IMR-90 (cell line): ENCODE data around the gene GRPEL2. TPM values are rescaled to one million over a fixed set of nuclear protein-coding genes. Genes with fewer than 3 reads are reported as not detected.

Experiments
- ATAC-seq: fragments of 200-7000 bp; cut with Tn5 transposase; 2 replicates; pipeline ENCODE4 v1.9.1; 2020; ENCODE audit warnings: low read depth, mild to moderate bottlenecking, moderate library complexity
- BruUV-seq: library from RNA; stranded (reverse); fragments of 400-500 nt; replicated peaks from 2 replicates; lab custom pipeline; 2021; lab: Mats Ljungman, UMichigan
- CTCF ChIA-PET: fragments of 300-600 bp; formaldehyde crosslinking; extraction: SDS; loops from one replicate; lab custom pipeline; 2021; ENCODE audit warnings: antibody characterized with exemption; lab: Yijun Ruan, JAX
- POLR2A ChIA-PET: fragments of 300-600 bp; sonication (Branson Sonifier 250); formaldehyde crosslinking; loops from one replicate; lab custom pipeline; 2022; ENCODE audit warnings: antibody characterized with exemption; ENCODE audit not compliant: unreplicated experiment; lab: Charles Lee
- DNase-seq: peaks from one replicate; pipeline ENCODE4 v3.0.0; 2013
- H2AFZ ChIP-seq: replicated peaks from 2 replicates; pipeline ENCODE3; 2013; ENCODE audit warnings: low read length, mild to moderate bottlenecking; ENCODE audit not compliant: poor library complexity
- H2AK5ac ChIP-seq: 2 replicates; pipeline ENCODE4 v1.6.1; 2013; ENCODE audit warnings: low read depth, low read length, inconsistent platforms
- H2AK9ac ChIP-seq: replicated peaks from 2 replicates; pipeline ENCODE3; 2013; ENCODE audit warnings: mild to moderate bottlenecking, low read depth, low read length, moderate library complexity; ENCODE audit not compliant: poor library complexity
- H2BK120ac ChIP-seq: 2 replicates; pipeline ENCODE4 v1.6.1; 2013; ENCODE audit warnings: low read depth, low read length, inconsistent platforms
- H2BK15ac ChIP-seq: 3 replicates; pipeline ENCODE4 v1.6.1; 2013; ENCODE audit warnings: low read depth, low read length, inconsistent platforms
- H2BK20ac ChIP-seq: 2 replicates; pipeline ENCODE4 v1.6.1; 2013; ENCODE audit warnings: low read depth, mild to moderate bottlenecking, inconsistent platforms, low read length, moderate library complexity
- H2BK5ac ChIP-seq: 2 replicates; pipeline ENCODE4 v1.6.1; 2013; ENCODE audit warnings: mild to moderate bottlenecking, low read depth, low read length, inconsistent platforms; ENCODE audit not compliant: poor library complexity, severe bottlenecking
- H3K14ac ChIP-seq: replicated peaks from 2 replicates; pipeline ENCODE4 v1.6.1; 2013; ENCODE audit warnings: low read depth, low read length, inconsistent platforms
- H3K18ac ChIP-seq: 2 replicates; pipeline ENCODE4 v1.6.1; 2013; ENCODE audit warnings: low read depth, low read length, control low read depth
- H3K23ac ChIP-seq: 2 replicates; pipeline ENCODE4 v1.6.1; 2013; ENCODE audit warnings: low read depth, low read length, inconsistent platforms
- H3K27ac ChIP-seq: 2 replicates; pipeline ENCODE4 v1.5.1; 2013; ENCODE audit warnings: mild to moderate bottlenecking, control low read depth, low read length; ENCODE audit not compliant: insufficient read depth
- H3K27me3 ChIP-seq: 2 replicates; pipeline ENCODE4 v1.6.1; 2013; ENCODE audit warnings: low read length; ENCODE audit not compliant: control insufficient read depth, insufficient read depth
- H3K36me3 ChIP-seq: 2 replicates; pipeline ENCODE4 v1.6.1; 2013; ENCODE audit warnings: low read length, mixed read lengths; ENCODE audit not compliant: control insufficient read depth, insufficient read depth
- H3K4ac ChIP-seq: 2 replicates; pipeline ENCODE4 v1.6.1; 2013; ENCODE audit warnings: low read depth, low read length, inconsistent platforms
- H3K4me1 ChIP-seq: 2 replicates; pipeline ENCODE4 v1.6.1; 2013; ENCODE audit warnings: low read length, mixed read lengths; ENCODE audit not compliant: control insufficient read depth, insufficient read depth
- H3K4me2 ChIP-seq: 2 replicates; pipeline ENCODE4 v1.6.1; 2013; ENCODE audit warnings: low read depth, mild to moderate bottlenecking, control low read depth, low read length, moderate library complexity
- H3K4me3 ChIP-seq: 2 replicates; pipeline ENCODE4 v1.5.1; 2013; ENCODE audit warnings: low read depth, mild to moderate bottlenecking, control low read depth, low read length, moderate library complexity; ENCODE audit not compliant: insufficient read depth
- H3K56ac ChIP-seq: 2 replicates; pipeline ENCODE4 v1.6.1; 2013; ENCODE audit warnings: low read length, inconsistent platforms; ENCODE audit not compliant: insufficient read depth; ENCODE audit errors: extremely low read depth
- H3K79me1 ChIP-seq, 2 experiments: 2 replicates each; pipeline ENCODE4 v1.6.1; 2013; ENCODE audit warnings: low read length in 2 of 2, inconsistent platforms in 1 of 2, low read depth in 1 of 2
- H3K9ac ChIP-seq: 2 replicates; pipeline ENCODE4 v1.6.1; 2013; ENCODE audit warnings: low read depth, low read length, control low read depth
- H3K9me1 ChIP-seq: 2 replicates; pipeline ENCODE4 v1.6.1; 2013; ENCODE audit warnings: low read length, inconsistent platforms; ENCODE audit not compliant: insufficient read depth
- H3K9me3 ChIP-seq: 2 replicates; pipeline ENCODE4 v1.6.1; 2013; ENCODE audit warnings: low read length; ENCODE audit not compliant: control insufficient read depth, insufficient read depth
- H4K20me1 ChIP-seq: 2 replicates; pipeline ENCODE4 v1.6.1; 2013; ENCODE audit warnings: low read length, inconsistent platforms; ENCODE audit not compliant: insufficient read depth
- H4K5ac ChIP-seq: 2 replicates; pipeline ENCODE4 v1.6.1; 2013; ENCODE audit warnings: mild to moderate bottlenecking, low read depth, low read length, control low read depth
- H4K8ac ChIP-seq, 2 experiments: 2 replicates each; pipeline ENCODE4 v1.6.1; 2013; ENCODE audit warnings: low read depth in 2 of 2, low read length in 2 of 2, control low read depth in 1 of 2, inconsistent platforms in 1 of 2
- H4K91ac ChIP-seq: 2 replicates; pipeline ENCODE4 v1.6.1; 2013; ENCODE audit warnings: low read depth, low read length, inconsistent platforms; ENCODE audit not compliant: insufficient read depth
- CHD1 ChIP-seq: IDR thresholded peaks from 2 replicates; pipeline ENCODE4 v1.6.1; 2012; ENCODE audit warnings: low read depth, low read length, improper control_type of control experiment
- MAZ ChIP-seq: IDR thresholded peaks from 2 replicates; pipeline ENCODE4 v1.6.1; 2012; ENCODE audit warnings: low read depth, mild to moderate bottlenecking, low read length, improper control_type of control experiment, moderate library complexity, borderline replicate concordance
- MXI1 ChIP-seq: IDR thresholded peaks from 2 replicates; pipeline ENCODE4 v1.6.1; 2012; ENCODE audit warnings: low read depth, mild to moderate bottlenecking, low read length, moderate library complexity, borderline replicate concordance
- WGBS, 2 experiments: methylation state at CpG; one replicate each; pipeline versions ENCODE4 v1.1.5 to v1.1.7; 2013; ENCODE audit warnings: missing lambda C conversion rate in 2 of 2; ENCODE audit not compliant: insufficient read length in 1 of 2; ENCODE audit errors: extremely low coverage in 2 of 2; 5-methylcytosine and 5-hydroxymethylcytosine counted together
- dilution Hi-C: fragments of 300-500 bp; cut with HindIII; formaldehyde crosslinking; loops from one replicate; pipeline ENCODE4 v1.14.3; 2018; ENCODE audit warnings: low sequenced_read_pairs; ENCODE audit not compliant: unreplicated experiment
- in situ Hi-C: fragments of 300-500 bp; cut with MboI; formaldehyde crosslinking; loops from 3 replicates; pipeline ENCODE4 v1.14.3; 2019; ENCODE audit warnings: low sequenced_read_pairs, inconsistent platforms, mixed read lengths
- intact Hi-C: fragments of 100-400 bp; cut with micrococcal nuclease; formaldehyde crosslinking; loops from 2 replicates; pipeline ENCODE4 v1.10.0; 2022
- polyA plus RNA-seq, 3 experiments: library from polyadenylated mRNA; depleted of rRNA; stranded (reverse); fragments of >200 nt; gene quantifications; 2 replicates each; pipeline ENCODE4 v1.2.3, GENCODE V29; 2012; ENCODE audit warnings: low replicate concordance in 1 of 3
- total RNA-seq: library from RNA; depleted of rRNA; stranded (reverse); fragments of >200 nt; gene quantifications from 2 replicates; pipeline ENCODE4 v1.2.3, GENCODE V29; 2012

The GRPEL2 gene
- total and polyA plus RNA-seq, 2 of the 4 experiments (the other 2 are of a cell fraction), result 6.2 to 18.1 TPM

- TF ChIP-seq CHD1 (no peak), MAZ (no peak), MXI1 (no peak)
- H3K27me3 ChIP-seq, result no peaks in the 10 kb centered on the region
- no peak overlapping the region for H3K56ac ChIP-seq
- no peak overlapping the region for H2BK20ac ChIP-seq
- no peak overlapping the region for H4K91ac ChIP-seq
- no TSS peak for BruUV-seq
- H3K14ac ChIP-seq, result no peak overlapping the region
- H3K9me3 ChIP-seq, result no peaks in the 10 kb centered on the region
- dilution Hi-C loops (no loop called here), intact Hi-C loops (no loop called here), in situ Hi-C loops (no loop called here)
- no peaks in the 10 kb centered on the region for H3K36me3 ChIP-seq
- no peak overlapping the region for H2AK9ac ChIP-seq
- ATAC-seq (no peak), DNase-seq (no peak)
- peaks cover 5 to 21% of the 10 kb centered on the region in 2 experiments; a peak in 3 of 4 replicates for H3K79me1 ChIP-seq
- peaks cover 12% of the 10 kb centered on the region for H3K9me1 ChIP-seq
- no peak overlapping the region for H2BK15ac ChIP-seq
- no peak overlapping the region for H3K4ac ChIP-seq
- ChIA-PET CTCF (no interaction called here), POLR2A (no interaction called here)
- H4K5ac ChIP-seq, result no peak overlapping the region
- no peak overlapping the region for H4K8ac ChIP-seq
- no peak overlapping the region for H3K4me2 ChIP-seq
- no peak overlapping the region for H2AK5ac ChIP-seq
- H3K4me3 ChIP-seq, result no peak overlapping the region
- H2AFZ ChIP-seq, result no peak overlapping the region
- H2BK120ac ChIP-seq, result no peak overlapping the region
- H3K23ac ChIP-seq, result no peak overlapping the region
- H3K18ac ChIP-seq, result no peak overlapping the region
- no peak overlapping the region for H3K27ac ChIP-seq
- peaks cover 24% of the 10 kb centered on the region for H3K4me1 ChIP-seq
- WGBS, 2 experiments, result 100% methylated on average over 1 of the region's 2 CpGs; no CpG with 5 or more reads in 1 of the 2 experiments
- H3K9ac ChIP-seq, result no peak overlapping the region
- no peak overlapping the region for H2BK5ac ChIP-seq
- H4K20me1 ChIP-seq, result peaks cover 6% of the 10 kb centered on the region
Observed at GRCh38 chr5:149401051-149401450, 55.8 kb downstream of the GRPEL2 start.
